GM12873 (cell line): Measurements from ENCODE around the gene ATAD2B.

Source experiments
- TF ChIP-seq, protein P1 (sequence below): IDR thresholded peaks from 2 replicates; pipeline ENCODE4 v1.5.1; 2012; ENCODE audit warnings: low read depth, mild to moderate bottlenecking, moderate library complexity, low read length, control low read depth; ENCODE audit not compliant: insufficient read depth; ENCODE audit errors: missing control alignments

ATAD2B gene

DNA sequence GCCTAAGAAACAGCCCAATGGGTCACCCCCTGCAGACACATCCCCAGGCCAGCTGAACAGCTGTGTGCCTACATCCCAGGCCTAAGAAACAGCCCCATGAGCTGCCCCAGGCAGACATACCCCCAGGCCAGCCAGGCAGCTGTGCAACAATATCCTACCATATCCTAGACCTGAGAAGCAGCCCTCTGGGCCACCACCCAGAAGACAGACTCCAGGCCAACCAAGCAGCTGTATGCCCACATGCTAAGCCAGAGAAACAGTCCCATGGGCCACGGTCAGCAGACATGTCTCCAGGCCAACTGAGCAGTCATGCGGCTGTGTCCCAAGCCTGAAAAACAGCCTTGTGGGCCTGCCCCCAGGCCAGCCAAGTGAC lies 205.5 kb downstream of the ATAD2B start:
- TF ChIP-seq, protein P1, sequence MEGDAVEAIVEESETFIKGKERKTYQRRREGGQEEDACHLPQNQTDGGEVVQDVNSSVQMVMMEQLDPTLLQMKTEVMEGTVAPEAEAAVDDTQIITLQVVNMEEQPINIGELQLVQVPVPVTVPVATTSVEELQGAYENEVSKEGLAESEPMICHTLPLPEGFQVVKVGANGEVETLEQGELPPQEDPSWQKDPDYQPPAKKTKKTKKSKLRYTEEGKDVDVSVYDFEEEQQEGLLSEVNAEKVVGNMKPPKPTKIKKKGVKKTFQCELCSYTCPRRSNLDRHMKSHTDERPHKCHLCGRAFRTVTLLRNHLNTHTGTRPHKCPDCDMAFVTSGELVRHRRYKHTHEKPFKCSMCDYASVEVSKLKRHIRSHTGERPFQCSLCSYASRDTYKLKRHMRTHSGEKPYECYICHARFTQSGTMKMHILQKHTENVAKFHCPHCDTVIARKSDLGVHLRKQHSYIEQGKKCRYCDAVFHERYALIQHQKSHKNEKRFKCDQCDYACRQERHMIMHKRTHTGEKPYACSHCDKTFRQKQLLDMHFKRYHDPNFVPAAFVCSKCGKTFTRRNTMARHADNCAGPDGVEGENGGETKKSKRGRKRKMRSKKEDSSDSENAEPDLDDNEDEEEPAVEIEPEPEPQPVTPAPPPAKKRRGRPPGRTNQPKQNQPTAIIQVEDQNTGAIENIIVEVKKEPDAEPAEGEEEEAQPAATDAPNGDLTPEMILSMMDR: no peak

DNA sequence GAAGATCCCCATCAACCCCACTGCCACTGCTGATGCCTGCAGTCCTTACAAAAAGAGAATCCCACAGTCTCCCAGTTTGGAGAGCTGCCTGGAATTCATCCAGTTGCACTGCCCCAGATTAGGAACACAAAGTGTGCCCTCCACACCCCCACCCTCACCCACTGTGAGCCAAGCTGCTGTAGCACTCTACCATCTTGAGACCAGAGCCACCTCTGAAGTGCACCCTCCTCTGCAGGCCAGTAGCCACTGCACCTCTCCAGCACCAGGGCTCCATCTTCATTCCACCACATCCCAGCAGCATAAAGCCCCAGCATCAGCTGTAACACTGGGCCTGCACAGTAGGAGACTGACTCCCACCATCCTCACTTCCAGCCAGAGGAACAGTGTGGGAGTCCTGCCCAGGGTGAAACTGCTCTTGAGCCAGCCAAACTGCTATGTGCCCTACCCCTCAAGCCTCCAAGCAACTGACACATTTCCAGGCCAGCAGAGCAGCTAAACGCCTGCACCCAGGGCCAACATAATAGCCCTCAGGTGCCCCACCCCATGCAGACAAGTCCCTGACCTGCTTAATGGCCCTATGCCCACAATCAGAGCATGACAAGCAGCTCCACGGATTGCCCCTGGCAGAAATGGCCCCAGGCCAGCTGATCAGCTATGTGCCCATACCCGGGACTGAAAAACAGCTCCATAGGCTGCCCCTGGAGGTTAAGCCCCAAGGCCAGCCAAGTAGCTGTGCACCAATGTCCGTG lies 206.0 kb downstream of the ATAD2B start:
- TF ChIP-seq, protein P1: no peak

DNA sequence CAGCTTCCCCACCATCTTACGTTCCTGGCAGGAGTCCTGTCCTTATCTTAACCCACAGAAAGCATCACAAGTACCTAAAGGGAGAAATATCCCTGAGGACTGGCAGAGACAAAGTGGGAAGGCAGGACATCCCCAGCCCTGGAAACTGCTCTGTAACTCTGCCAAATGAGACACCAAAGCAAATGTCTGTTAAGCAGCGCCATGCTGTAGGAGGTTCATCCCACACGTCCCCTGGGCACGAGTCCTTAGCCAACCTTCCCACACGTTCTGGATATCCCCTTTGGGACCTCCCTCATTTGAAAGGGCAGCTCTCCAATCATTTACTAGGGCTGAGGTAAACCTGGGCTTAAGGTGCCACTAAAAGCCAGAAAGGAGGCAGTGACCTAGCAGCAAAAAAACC lies 207.2 kb downstream of the ATAD2B start:
- TF ChIP-seq, protein P1: no peak

DNA sequence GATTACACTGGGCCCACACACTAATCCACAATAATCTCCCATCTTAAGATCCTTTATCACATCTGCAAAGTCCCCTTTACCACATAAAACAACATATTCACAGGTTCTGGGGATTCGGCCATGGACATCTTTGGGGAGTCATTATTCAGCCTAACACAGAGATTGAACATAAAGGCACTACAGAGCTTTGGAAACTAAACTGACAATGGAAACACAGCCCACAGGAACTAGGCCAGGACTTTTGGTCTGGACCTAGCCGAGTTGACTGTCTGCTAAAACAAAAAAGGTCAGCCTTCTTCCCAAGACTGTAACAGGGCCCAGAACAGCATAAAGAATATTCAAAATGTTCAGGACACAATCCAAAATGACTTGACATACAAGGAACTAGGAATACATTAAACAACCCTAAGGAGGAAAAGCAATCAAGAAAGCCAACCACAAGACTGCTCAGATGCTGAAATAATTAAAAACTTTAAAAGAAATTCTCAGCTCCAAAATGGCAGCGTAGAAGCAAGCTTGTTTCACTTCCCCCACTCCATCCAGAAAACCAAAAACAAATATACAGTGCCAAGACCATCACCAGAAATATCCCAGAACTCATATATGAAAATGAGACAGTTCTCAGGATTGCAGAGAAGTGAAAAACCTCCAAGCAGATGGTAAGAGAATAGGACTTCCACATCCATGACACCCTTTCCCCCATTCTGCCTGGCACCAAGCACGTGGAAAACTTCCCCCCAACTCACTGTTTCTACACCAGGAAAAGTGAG lies 207.8 kb downstream of the ATAD2B start:
- TF ChIP-seq, protein P1: no peak

DNA sequence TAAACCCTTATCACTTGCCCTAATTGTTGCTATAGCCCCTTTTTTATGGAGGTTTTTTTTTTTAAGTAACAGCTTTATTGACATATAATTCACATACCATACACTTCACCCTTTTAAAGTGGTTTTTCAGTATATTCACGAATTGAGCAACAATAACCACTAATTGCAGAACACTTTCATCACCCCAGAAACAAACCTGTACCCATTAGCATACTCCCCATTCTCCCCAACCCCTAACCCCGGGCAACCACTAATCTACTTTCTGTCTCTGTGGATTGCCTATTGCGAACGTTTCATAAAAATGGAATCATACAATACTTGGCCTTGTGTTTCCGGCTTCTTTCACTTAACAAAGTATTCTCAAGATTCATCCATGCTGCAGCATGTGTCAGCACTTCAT lies 213.6 kb downstream of the ATAD2B start:
- TF ChIP-seq, protein P1: no peak

DNA sequence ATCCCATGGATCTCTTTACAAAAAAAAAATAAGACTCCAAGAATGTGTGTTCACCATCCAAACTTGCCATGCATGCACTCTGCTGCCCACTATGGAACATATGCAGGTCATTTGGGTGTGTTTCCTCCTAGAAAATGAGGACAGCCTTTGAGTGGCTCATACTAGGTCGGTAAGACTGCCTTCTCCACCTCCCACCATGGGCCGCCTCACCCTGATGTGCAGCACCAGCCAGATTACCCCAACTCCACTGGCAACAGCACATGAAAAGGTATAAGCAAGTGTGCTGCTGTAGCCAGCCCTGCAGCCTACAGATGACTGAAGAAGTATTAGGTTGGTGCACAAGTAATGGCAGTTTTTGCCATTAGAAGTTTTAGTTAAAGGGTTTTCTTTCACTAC lies 214.2 kb downstream of the ATAD2B start:
- TF ChIP-seq, protein P1: no peak

DNA sequence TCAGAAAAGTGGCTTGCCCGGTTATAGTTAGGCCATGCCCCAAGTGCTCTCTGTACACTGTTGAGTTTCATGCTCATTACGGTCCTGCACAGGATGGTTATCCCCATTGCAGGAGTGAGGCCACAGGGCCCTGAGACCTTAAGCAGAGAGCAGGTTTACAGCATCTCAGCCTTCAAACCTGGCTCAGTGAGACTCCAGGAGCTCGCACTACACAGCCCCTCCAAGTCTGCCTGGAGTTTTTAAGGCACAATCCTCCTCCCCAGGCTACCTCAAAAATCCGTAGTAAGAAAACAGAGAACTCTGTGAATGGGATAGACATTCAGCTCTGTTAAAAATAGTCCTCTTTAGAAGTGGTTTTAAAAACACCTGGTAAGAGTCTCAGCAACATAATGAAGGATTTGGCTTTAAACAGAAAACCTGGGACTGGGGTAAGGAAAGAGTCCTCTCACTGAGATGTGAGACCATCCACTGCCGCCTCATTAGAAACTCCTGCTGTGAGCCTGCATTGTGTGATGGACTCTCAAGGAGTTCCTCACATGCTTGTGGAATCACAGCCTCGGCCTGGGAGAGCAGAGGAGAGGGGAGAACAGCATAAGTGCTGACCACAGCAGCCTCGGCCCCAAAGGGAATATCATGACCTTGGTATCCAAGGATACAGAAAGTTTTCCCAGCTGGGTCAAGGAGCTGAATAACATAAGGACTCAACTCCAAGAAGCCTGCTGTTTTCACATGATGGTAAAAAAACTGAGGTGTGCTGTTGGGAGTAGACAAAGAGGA lies 214.8 kb downstream of the ATAD2B start:
- TF ChIP-seq, protein P1: no peak
